HG03469 (cell line): Measurements from ENCODE around the gene INPP4B.

Experiments used
- ATAC-seq: cut with Tn5 transposase; IDR thresholded peaks from one replicate; pipeline ENCODE4 v1.9.1; 2021; ENCODE audit warnings: mild to moderate bottlenecking, moderate library complexity, moderate number of reproducible peaks; ENCODE audit not compliant: unreplicated experiment

Gene INPP4B

DNA sequence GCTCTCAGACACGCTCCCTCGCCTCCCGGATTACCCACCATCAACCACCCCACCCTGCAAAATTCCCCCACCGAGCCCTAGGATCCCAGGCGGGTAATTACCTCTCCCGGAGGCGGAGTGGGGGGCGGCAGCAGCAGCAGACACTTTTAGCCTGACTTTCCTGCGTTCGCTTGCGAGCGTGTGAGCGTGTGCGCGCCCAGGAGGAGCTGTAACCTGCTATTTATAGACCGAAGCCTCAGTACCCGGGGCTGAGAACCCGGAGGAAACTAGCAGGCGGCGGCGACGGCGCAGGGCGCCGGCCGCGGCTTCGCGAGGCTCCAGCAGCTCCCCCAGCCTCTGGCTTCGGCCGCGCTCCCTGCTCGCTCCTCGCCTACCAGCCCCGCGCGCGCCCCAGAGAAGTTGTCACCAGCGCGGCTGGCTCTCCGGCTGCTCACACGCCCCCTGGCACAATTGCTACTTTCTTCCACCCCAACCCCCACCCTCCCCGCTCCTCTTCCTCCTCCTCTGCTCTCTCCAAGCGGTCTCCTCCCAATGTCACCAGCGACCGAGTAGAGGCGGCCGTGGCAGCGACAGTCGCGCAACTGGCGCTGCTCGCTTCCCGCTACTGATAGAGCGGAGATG is at the start of gene INPP4B:
TSS of gene INPP4B (minus strand) at position 194 of the 621 bp plus-strand sequence.
- no peak for ATAC-seq

DNA sequence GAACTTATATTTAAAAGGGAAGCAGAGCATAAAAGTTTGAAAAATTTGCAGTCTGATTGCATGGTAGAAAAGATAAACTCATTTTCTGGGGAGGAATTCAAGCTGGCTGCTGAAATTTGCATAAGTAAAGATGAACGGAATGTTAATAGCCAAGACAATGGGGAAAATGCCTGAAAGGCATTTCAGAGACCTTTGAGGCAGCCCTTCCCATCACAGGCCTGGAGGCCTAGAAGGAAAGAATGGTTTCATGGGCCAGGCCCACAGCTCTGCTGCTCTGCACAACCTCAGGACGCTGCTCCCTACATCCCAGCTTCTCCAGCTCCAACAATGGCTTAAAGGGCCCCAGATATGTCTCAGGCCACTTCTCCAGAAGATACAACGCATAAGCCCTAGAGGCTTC is 46.9 kb upstream of the INPP4B start:
- no peak for ATAC-seq

DNA sequence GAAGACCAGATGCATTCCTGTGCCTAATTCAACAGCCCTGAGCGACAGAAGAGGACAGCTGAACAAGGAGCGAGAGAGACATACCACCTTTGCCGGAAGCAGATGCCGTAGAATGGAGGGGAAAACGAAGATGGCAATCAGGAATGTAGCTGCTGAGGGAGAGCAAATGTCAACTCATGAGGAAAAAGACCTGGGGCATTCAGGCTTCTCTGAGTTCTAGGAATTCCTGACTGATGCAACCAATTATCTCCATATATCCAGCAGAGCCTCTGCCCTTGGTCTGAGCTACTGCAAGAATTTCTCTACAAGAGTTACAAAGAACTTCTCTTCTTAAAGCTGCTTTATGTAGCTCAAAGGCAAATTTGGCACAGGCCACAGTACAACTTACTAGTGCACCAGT is 40.5 kb upstream of the INPP4B start:
- ATAC-seq = no peak

DNA sequence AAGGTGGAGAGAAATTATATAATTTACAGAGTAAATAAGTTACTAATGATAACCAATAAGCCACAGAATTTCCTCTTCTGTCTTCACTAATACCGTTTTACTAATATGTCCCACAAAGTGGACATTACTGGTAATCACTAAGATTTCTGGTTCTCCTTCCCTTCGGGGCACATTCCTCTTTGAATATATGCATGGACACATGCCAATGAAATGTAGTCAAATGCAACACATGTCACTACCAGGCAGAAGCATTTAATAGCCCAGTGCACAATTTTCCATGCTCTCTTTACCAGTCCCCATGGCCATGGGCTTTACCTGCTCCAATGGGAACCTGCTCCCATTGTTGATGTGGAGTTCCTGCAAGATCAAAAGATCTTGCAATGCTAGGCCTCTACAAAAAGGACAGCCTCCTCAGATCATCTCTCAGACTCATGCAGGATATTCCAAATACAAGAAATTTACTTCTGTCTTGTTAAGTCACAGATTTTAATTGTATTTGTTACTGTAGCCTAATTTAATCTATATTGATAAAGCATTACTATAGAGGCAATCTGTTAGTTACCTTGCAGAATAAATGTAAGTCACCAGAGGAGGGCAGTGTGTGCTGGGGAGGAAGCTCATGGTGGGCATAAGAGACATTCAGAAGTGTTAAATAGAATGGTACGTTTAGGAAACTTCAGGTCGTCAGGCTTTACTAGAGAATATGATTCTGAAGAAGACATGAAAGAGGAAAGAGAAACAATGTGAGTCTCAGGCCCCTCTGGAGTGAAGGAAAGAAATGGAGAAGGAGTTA is 37.1 kb upstream of the INPP4B start:
- ATAC-seq = no peak

DNA sequence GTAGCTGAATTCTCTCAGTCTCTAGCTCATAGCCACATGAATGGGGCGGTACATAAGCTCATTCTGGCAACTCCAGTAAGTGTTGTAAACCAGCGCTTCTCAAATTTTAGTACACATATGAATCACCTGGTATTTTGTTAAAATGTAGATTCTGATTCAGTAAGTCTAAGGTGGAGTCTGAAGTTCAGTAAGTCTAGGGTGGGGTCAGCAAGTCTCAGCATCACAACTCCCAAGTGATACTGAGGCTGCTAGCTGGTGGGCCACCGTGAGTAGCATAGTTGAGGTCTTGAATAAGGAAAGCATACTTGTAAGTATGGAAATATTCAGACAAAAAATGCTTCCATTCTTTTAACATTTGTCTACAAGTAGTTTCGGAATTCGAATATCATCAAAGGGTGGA is 36.1 kb upstream of the INPP4B start:
- no peak for ATAC-seq

DNA sequence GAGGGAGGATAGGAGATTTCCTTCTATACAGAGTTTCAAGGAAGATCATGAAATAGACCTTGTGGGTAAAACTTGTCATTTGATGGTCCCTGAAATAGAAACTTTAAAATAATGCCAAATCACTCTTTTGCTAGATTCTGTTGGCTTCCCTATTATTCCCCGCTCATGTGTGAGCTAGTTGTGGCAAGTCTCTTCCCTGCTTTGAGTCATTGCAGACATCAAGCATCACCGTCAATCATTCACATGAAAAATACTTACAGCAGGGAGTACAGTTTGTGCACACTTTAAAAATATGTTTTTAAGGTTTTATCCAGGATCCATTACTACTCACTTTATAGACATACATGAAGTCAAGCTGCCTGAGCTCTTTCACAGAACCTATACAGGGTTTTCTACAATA is 35.2 kb upstream of the INPP4B start:
- no peak for ATAC-seq

DNA sequence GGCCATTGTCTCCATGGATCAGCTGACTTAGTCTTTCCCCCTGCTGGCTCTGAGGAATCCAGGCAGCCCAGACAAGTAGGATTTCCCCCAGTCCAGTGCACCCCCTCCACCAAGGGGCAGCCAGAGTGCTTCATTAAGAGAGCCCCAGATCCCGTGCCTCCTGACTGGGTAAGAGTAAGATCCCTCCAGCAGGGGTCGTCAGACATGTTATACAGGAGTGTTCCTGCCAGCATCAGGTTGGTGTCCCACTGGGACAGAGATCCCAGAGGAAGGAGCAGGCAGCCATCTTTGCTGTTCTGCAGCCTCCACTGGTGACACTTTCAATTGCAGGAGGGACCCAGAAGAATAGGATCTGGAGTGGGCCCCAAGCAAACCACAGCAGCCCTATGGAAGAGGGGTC is 29.0 kb upstream of the INPP4B start:
- ATAC-seq = no peak

DNA sequence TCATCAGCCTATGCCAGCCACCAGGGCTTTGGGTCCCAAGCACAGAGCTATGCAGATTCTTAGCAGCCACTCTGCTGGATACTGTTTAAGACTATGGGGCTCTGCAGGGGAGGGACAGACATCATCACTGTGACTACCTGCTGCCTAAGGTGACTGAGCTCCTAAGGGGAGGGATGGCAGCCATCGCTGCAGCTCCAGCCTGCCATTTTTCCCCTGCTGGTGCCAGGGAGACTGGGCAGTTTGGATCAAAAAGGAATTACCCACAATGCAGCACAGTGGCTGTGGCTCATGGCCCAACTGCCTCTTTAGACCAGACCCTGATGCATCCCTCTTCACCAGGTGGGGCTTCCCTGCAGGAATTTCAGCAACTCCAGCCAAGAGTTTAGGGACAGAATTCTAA is 28.6 kb upstream of the INPP4B start:
- ATAC-seq = no peak

DNA sequence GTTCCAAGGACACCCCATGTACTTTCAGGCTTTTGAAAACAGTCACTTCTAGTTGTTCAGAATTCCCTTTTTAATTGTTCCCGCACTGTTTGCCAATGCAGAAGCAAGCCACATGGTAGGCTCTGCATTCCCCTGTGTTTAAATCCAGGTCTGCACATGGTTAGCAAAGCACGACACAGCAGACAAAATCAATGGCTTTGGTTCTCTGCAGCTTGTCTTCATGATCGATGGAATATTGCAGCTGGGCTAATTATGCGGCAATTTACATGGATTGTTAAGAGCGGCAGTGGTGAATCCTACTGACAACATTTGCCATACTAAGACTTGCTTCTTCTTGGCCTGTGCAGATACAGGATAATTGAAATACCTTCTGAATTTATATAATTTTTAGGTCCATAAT is 20.6 kb upstream of the INPP4B start:
- ATAC-seq = no peak

DNA sequence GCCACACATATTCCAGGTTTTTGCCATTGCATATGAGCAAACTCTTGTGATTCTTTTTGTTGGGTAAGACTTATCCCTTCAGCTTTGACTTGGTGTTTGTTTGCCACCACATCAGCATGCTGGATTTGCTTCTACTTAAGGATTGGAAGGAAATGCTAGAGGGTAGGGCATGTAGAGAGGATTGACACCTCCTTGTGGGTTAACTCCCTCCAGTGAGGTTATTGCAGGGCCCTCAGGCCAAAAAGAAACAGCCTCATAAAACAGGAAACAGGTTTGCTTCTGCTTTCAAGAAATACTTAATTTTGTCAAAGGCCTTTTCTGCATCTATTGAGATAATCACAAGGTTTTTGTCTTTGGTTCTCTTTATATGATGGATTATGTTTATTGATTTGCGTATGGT is 15.2 kb upstream of the INPP4B start:
- ATAC-seq = no peak

DNA sequence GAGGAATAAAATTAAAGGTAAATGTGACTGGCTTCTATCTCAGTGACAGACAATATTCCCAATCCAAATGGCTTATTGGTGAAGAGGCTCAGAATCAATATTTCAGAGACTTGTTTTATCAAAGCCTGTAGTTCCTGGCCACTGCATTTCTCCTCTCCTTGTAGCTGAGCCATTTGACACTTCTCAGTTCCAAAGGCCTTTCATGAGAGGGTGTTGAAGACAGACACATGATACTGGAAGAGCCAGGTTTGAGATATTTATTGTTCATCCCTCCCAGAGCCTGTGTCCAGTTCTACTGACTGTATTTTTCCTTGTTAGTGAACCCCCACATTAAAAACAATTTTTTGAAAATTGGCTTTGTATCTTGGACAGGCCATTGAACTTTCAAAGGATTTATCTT is 12.9 kb upstream of the INPP4B start:
- ATAC-seq = no peak

DNA sequence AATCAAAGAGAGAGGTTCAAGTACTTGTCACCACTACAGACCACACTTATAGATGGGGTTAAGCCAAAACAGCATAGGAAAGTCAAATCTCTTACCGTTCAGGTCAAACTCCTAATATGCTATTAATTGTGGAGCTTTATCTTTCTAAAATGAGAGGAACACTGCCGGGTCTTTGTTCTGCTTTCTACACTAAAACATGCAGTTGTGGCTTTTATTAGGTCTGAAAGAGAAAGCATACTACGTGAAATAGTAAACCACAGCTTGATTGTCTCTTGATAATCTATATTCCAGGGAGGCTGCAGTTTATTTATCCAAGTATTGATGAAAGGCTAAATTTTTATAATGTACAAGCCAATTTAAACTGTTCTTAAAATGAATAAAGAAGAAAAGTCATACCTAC is 12.3 kb upstream of the INPP4B start:
- ATAC-seq = no peak

DNA sequence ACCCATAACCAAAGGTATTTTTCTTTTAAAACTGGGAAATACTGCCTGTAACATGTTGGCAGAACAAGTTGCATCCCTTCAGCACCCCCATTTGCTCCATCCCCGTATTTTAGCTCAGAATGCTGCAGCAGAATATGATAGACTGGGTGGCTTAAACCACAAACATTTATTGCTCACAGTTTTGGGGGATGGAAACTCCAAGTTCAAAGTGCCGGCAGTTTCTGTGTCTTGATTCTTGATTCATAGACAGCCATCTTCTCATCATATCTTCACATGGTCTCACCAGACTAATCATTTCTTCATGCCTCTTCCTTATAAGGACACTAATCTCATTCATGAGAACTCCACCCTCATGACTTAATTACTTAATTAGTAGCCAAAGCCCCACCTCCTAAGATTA is 10.5 kb upstream of the INPP4B start:
- ATAC-seq = no peak

DNA sequence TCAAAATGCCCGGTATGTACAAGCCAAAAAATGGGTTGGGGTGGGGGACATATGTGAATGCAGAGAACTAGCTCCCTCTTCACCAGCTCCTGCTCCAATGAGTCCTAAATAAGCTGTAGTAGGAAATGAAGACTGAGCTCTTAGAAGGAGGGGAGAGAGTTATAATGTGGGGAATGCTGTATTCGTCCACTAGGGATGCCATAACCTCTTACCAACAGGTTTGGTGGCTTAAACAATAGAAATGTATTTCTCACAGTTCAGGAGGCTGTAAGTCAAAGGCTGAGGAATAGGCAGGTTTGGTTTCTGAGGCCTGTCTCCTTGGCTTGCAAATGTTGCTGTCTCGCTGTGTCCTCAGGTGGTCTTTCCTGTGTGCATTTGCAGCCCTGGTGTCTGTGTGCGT is 4.4 kb upstream of the INPP4B start:
- no peak for ATAC-seq

DNA sequence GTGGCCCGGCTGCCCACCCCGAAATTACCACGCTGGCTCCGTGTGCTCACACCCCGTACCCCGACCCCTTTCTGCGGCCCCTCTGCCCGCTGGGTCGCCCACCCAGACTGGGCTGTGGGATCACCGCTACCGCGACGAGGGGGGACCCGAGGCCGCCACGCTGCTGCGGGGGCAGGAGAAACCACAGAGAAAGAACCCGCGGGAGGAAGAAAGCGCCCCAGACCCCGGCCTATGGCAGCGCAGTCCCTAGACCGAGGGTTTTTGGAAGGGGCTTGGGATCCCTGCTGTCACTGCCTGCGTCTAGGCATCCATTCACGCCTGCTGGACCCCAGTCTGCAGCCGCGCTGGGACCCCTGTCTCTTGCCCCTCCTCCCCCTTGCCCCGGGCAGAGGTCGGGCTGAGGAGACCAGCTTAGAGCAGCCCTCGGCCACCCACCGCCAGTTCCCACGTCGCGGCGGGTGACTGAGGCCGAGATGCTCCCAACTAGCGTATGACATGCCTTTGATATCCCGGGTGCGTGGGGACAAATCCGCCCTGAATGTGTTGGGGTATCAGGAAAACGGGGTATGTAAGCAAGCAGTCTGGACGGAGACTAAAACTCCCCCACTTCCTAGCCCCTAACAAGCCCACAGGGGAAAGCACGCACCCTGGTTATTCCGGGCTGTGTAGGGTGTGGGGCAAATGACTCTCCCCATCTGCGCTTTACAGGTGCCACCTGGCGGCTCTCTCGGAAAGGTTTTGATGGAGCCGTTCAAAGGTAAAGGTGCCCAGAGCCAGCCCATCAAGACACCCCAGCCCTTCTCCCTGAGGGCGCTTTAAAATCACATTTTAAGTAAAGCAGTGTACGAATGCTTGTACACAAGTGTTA is 862 bp upstream of the INPP4B start:
- ATAC-seq = no peak

DNA sequence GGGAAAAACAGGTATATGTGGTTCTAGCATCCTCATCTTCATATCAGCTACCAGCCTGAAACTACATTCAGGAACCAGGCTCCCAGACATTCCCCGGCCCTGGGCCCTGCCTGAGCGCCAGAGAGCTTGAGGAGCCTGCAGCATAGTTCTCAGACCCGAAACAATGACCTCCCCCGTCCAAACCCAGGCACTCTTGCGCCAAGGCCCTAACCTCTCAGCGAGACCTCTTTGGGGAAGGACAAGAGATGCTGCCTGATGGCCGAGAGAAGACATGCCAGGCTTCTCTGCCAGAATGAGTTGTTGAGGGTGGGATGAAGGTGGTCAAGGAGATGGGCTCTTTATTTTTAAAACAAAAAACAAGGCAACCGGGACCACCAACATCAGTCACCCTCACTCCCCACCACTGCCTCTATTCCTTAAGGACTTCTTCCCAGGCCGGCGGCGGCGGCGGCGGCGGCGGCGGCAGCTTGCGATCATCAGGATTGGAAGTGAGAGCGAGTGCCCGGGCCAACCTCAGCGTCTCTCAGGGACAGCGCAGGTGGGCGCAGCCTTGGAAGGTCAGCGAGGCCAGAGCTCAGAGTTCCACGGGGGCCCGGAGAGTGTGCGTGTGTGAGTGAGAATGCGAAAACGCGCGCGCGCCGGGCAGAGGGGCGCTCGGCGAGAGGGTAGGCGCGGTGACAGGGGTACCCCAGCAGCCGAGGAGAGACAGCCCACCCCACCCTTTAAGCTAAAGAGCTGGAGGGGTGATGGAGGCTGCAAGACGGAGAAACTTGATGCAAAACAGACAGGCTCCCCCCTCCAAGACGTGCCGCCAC is 601 bp downstream of the INPP4B start:
- no peak for ATAC-seq

DNA sequence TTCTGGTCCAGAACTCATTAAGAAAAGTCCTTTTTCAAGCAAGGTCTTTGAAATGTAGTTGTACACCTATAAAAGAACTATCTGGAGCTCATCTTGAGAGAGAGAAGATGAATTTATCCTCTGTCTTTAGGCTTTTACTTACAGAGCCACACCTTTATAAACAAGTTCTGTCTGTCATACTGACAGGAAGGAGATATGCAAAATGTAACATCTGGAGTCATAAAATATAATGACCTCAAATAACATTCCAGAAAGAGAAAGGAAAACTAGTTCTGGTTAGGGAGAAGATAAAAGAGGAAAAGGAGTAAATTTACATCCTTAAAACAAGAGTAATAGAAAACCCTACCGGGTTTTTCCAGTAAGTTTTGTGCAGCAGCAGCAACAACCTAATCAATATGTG is 1.3 kb downstream of the INPP4B start:
- no peak for ATAC-seq

DNA sequence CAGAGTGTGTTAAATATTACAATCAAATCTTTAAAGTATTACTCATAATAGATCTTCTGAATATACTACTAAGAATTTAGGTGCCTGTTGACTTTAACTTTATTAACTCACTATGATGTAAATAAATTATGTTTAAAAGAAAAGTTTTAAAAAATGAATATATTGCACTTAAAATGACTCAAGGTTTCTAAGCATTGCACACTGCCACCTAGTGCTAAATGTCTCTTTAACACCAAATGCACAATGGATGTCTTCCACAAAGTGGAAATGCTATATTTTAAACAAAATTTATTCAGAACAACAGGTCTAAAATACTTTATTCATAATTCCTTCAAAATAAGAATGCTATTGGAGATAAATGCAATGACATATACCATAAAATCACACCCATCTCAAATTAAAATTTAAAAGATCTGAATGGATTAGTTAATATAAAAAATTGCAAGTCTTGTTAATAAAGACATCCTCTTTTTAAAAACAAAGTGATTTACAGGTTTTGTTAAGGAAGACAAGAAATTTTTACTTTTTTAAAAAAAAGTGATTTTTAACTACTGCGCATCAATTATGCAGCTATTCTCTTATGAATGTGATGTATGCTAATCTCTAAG is 5.5 kb downstream of the INPP4B start:
- ATAC-seq = no peak

DNA sequence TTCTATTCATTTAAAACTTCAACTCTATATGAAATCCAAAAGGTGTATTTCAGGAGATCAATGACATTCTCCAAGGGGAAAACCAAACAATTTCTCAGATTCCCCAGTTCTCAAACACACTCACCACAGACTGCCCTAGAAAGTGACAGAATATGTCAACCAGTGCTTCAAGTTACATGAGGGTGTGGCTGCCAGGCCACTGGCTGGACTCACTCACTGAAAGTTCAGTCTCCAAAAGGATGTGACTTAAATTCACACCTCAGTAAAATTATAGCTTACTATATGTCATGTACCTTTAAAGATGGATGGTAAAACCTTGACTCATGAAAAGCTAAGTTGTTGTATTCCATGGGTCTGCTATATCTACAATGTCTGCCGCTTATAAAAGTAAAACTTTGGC is 7.3 kb downstream of the INPP4B start:
- no peak for ATAC-seq

DNA sequence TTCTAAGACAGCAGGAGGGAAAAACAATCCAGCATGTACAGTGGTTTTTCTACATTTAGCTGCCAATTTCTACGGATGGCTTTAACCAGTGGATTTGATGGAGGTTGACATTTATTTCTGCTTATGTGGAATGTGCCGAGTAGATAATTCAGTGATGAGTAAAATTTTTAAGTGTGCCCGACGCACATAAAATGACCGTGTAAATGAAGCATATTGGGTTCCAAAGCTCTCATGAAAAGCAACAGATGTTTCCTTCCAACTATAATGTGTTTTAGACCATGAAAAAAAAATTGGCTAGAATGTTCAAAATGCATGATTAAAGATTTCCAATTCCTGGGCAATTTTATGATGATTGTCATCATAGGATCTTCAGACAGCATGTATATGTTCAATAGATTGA is 14.1 kb downstream of the INPP4B start:
- no peak for ATAC-seq
